Measurements from ENCODE around the gene UBE2F. TPM values are rescaled to one million over a fixed set of nuclear protein-coding genes. Genes with fewer than 3 reads are reported as not detected.

The UBE2F gene
- total RNA-seq, 1 experiment from 2014 or later = 44.9 TPM

- no peaks in the 10 kb centered on the region for H3K9me3 ChIP-seq (ENCODE audit: control insufficient read depth, insufficient read depth, low read depth, low read length)
- ChIA-PET CTCF (interaction anchor here (0.6 kb wide), 1 partner anchor 163 kb away, joined by 6 read pairs; no protein-coding TSS in a partner anchor), POLR2A (interaction anchor here (0.8 kb wide), 1 partner anchor 20 kb away, joined by 4 read pairs; no protein-coding TSS in a partner anchor)
- DNase-seq (ENCODE audit: low read depth, low spot score) (no peak), ATAC-seq (no peak)
- H3K36me3 ChIP-seq (ENCODE audit: control insufficient read depth, insufficient read depth, low read length) = no peaks in the 10 kb centered on the region; the same call in 1 of the 2 replicates
- intact Hi-C loops (cut with micrococcal nuclease; ENCODE audit: unreplicated experiment) = no loop called here
- no peak overlapping the region for H3K4me3 ChIP-seq (ENCODE audit: low read depth in 2 of 2, low read length in 2 of 2)
- no peaks in the 10 kb centered on the region for H3K27me3 ChIP-seq (ENCODE audit: control insufficient read depth, insufficient read depth, low read length)
- no peak overlapping the region for H3K27ac ChIP-seq (ENCODE audit: low read length)
- in situ Hi-C loops (cut with HindIII; ENCODE audit: low pct_unique_long_range_greater_than_20kb, low sequenced_read_pairs) = no loop called here
- H3K4me1 ChIP-seq (ENCODE audit: control insufficient read depth, insufficient read depth, low read length) = no peaks in the 10 kb centered on the region
- BruUV-seq (replicated peaks) = no TSS peak
- TF ChIP-seq, protein P1, sequence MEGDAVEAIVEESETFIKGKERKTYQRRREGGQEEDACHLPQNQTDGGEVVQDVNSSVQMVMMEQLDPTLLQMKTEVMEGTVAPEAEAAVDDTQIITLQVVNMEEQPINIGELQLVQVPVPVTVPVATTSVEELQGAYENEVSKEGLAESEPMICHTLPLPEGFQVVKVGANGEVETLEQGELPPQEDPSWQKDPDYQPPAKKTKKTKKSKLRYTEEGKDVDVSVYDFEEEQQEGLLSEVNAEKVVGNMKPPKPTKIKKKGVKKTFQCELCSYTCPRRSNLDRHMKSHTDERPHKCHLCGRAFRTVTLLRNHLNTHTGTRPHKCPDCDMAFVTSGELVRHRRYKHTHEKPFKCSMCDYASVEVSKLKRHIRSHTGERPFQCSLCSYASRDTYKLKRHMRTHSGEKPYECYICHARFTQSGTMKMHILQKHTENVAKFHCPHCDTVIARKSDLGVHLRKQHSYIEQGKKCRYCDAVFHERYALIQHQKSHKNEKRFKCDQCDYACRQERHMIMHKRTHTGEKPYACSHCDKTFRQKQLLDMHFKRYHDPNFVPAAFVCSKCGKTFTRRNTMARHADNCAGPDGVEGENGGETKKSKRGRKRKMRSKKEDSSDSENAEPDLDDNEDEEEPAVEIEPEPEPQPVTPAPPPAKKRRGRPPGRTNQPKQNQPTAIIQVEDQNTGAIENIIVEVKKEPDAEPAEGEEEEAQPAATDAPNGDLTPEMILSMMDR (IDR thresholded peaks at IDR 0.05) = no peak
- no peak for TF ChIP-seq SIN3A (IDR thresholded peaks at IDR 0.05; ENCODE audit: borderline replicate concordance, insufficient read depth, low read depth, low read length)
- TF ChIP-seq, protein P2, sequence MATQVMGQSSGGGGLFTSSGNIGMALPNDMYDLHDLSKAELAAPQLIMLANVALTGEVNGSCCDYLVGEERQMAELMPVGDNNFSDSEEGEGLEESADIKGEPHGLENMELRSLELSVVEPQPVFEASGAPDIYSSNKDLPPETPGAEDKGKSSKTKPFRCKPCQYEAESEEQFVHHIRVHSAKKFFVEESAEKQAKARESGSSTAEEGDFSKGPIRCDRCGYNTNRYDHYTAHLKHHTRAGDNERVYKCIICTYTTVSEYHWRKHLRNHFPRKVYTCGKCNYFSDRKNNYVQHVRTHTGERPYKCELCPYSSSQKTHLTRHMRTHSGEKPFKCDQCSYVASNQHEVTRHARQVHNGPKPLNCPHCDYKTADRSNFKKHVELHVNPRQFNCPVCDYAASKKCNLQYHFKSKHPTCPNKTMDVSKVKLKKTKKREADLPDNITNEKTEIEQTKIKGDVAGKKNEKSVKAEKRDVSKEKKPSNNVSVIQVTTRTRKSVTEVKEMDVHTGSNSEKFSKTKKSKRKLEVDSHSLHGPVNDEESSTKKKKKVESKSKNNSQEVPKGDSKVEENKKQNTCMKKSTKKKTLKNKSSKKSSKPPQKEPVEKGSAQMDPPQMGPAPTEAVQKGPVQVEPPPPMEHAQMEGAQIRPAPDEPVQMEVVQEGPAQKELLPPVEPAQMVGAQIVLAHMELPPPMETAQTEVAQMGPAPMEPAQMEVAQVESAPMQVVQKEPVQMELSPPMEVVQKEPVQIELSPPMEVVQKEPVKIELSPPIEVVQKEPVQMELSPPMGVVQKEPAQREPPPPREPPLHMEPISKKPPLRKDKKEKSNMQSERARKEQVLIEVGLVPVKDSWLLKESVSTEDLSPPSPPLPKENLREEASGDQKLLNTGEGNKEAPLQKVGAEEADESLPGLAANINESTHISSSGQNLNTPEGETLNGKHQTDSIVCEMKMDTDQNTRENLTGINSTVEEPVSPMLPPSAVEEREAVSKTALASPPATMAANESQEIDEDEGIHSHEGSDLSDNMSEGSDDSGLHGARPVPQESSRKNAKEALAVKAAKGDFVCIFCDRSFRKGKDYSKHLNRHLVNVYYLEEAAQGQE (IDR thresholded peaks at IDR 0.05; ENCODE audit: insufficient read depth in 1 of 2, low read depth in 2 of 2, low read length in 1 of 2) = no peak
- TF ChIP-seq POLR2AphosphoS5 (IDR thresholded peaks at IDR 0.05; ENCODE audit: low read depth, low read length) = no peak
- no peak for TF ChIP-seq TCF7L2 (IDR thresholded peaks at IDR 0.05; ENCODE audit: low read depth, low read length)
Measured at GRCh38 chr2:238027591-238028415, 61.0 kb downstream of the UBE2F start.

DNA sequence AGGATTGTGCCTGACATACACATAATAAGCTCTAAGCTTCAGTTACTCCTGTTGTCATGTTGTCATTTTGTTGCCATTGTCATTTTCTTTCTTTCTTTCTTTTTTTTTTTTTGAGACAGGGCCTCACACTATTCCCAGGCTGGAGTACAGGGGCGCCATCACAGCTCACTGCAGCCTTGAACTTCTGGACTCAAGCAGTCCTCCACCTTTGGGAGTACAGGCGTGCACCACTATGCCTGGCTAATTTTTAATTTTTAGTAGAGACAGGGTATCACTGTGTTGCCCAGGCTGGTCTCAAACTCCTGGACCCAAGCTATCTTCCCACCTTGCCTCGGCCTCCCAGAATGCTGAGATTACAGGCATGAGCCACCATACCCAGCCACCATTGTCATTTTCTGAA is 63.0 kb downstream of the UBE2F start:
- Histone ChIP-seq H3K9me3 (ENCODE audit: control insufficient read depth, insufficient read depth, low read depth, low read length) (no peaks in the 10 kb centered on the region), H3K4me1 (ENCODE audit: control insufficient read depth, insufficient read depth, low read length) (no peaks in the 10 kb centered on the region), H3K4me3 (ENCODE audit: low read depth in 2 of 2, low read length in 2 of 2) (no peak overlapping the region), H3K36me3 (ENCODE audit: control insufficient read depth, insufficient read depth, low read length) (no peaks in the 10 kb centered on the region; the same call in 1 of the 2 replicates), H3K27ac (ENCODE audit: low read length) (no peak overlapping the region), H3K27me3 (ENCODE audit: control insufficient read depth, insufficient read depth, low read length) (no peaks in the 10 kb centered on the region)
- intact Hi-C loops (cut with micrococcal nuclease; ENCODE audit: unreplicated experiment) (no loop called here), in situ Hi-C loops (cut with HindIII; ENCODE audit: low pct_unique_long_range_greater_than_20kb, low sequenced_read_pairs) (no loop called here)
- no TSS peak for BruUV-seq (replicated peaks)
- POLR2A ChIA-PET = no interaction called here
- TF ChIP-seq, protein P1 (IDR thresholded peaks at IDR 0.05) = no peak
- TF ChIP-seq TCF7L2 (IDR thresholded peaks at IDR 0.05; ENCODE audit: low read depth, low read length) (no peak), POLR2AphosphoS5 (IDR thresholded peaks at IDR 0.05; ENCODE audit: low read depth, low read length) (no peak), SIN3A (IDR thresholded peaks at IDR 0.05; ENCODE audit: borderline replicate concordance, insufficient read depth, low read depth, low read length) (no peak)
- TF ChIP-seq, protein P2 (IDR thresholded peaks at IDR 0.05; ENCODE audit: insufficient read depth in 1 of 2, low read depth in 2 of 2, low read length in 1 of 2) = no peak
- CTCF ChIA-PET = interaction anchor here (0.5 kb wide), 1 partner anchor 117 kb away, joined by 4 read pairs; no protein-coding TSS in a partner anchor
- DNase-seq (ENCODE audit: low read depth, low spot score) (no peak), ATAC-seq (no peak)
